ENCODE measurements around the gene ALK.

ALK gene

GRCh38 chr2:29655391-29656086, 265.8 kb downstream of the ALK start:
- DNase-seq (ENCODE audit: low read depth in 3 of 3), result no peak

GRCh38 chr2:29650631-29651097, 270.7 kb downstream of the ALK start:
- no peak for DNase-seq (ENCODE audit: low read depth in 3 of 3)

- no peak for DNase-seq (ENCODE audit: low read depth in 3 of 3)
These were observed 276.4 kb downstream of the ALK start for GRCh38 chr2:29644949-29645348.

GRCh38 chr2:29643196-29643595, 278.2 kb downstream of the ALK start:
- DNase-seq (ENCODE audit: low read depth in 3 of 3), result no peak

GRCh38 chr2:29640360-29640759, 281.0 kb downstream of the ALK start:
- DNase-seq (ENCODE audit: low read depth in 3 of 3), result no peak

- no peak for DNase-seq (ENCODE audit: low read depth in 3 of 3)
These were observed 282.7 kb downstream of the ALK start for GRCh38 chr2:29638641-29639040.

- no peak for DNase-seq (ENCODE audit: low read depth in 3 of 3)
These were observed 286.5 kb downstream of the ALK start for GRCh38 chr2:29634916-29635315.

- no peak for DNase-seq (ENCODE audit: low read depth in 3 of 3)
These were observed 289.4 kb downstream of the ALK start for GRCh38 chr2:29632018-29632417.

GRCh38 chr2:29629495-29629894, 291.9 kb downstream of the ALK start:
- DNase-seq (ENCODE audit: low read depth in 3 of 3), result no peak

- DNase-seq (ENCODE audit: low read depth in 3 of 3), result no peak
These were observed 292.5 kb downstream of the ALK start for GRCh38 chr2:29628862-29629261.

- no peak for DNase-seq (ENCODE audit: low read depth in 3 of 3)
These were observed 293.2 kb downstream of the ALK start for GRCh38 chr2:29628108-29628745.

- DNase-seq (ENCODE audit: low read depth in 3 of 3), result no peak
These were observed 294.1 kb downstream of the ALK start for GRCh38 chr2:29627279-29627711.

GRCh38 chr2:29620890-29621289, 300.5 kb downstream of the ALK start:
- DNase-seq (ENCODE audit: low read depth in 3 of 3), result no peak

GRCh38 chr2:29619689-29620088, 301.7 kb downstream of the ALK start:
- DNase-seq (ENCODE audit: low read depth in 3 of 3), result no peak

GRCh38 chr2:29618024-29618423, 303.4 kb downstream of the ALK start:
- no peak for DNase-seq (ENCODE audit: low read depth in 3 of 3)

- no peak for DNase-seq (ENCODE audit: low read depth in 3 of 3)
These were observed 304.0 kb downstream of the ALK start for GRCh38 chr2:29617351-29617750.

GRCh38 chr2:29616569-29616968, 304.8 kb downstream of the ALK start:
- DNase-seq (ENCODE audit: low read depth in 3 of 3), result no peak

- DNase-seq (ENCODE audit: low read depth in 3 of 3), result no peak
These were observed 305.5 kb downstream of the ALK start for GRCh38 chr2:29615841-29616240.

GRCh38 chr2:29615183-29615582, 306.2 kb downstream of the ALK start:
- no peak for DNase-seq (ENCODE audit: low read depth in 3 of 3)

GRCh38 chr2:29614295-29614830, 307.0 kb downstream of the ALK start:
- DNase-seq (ENCODE audit: low read depth in 3 of 3), result no peak

- DNase-seq (ENCODE audit: low read depth in 3 of 3), result no peak
These were observed 307.6 kb downstream of the ALK start for GRCh38 chr2:29613792-29614266.

GRCh38 chr2:29613067-29613466, 308.3 kb downstream of the ALK start:
- DNase-seq (ENCODE audit: low read depth in 3 of 3), result no peak

- no peak for DNase-seq (ENCODE audit: low read depth in 3 of 3)
These were observed 308.8 kb downstream of the ALK start for GRCh38 chr2:29612568-29612967.

Data from stimulated activated CD4-positive, alpha-beta T cell treated with anti-CD3 and anti-CD28 coated beads, TNF-alpha, amount 100 ng/mL, for 4 hours (primary cell).